ENCODE measurements around the gene ALG14. TPM values are rescaled to one million over a fixed set of nuclear protein-coding genes. Genes with fewer than 3 reads are reported as not detected.

Gene ALG14
- total RNA-seq, 2 donors from 2014 or later: 11.4 to 19.4 TPM

DNA sequence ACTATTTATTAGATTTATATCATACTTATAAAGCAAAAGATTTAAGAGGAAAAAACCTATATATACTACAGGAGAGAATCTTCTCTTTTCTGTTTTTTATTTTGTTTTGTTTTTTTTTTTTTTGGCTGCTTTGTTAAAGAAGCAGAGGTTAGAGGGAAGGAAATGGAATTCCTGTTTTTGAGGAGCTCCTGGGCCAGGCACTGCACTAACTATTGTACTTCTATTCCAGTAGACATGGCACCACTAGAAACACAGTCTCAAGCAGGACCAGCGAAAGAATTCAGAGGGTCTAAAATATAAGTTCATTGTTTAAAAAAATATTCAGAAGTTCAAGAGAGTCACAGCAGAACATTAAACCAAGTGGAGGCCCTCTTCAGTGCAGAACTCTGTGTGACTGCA, 91.2 kb downstream of the ALG14 start:
- intact Hi-C loops (cut with DNase I): no loop called here
- TF ChIP-seq, protein P1, sequence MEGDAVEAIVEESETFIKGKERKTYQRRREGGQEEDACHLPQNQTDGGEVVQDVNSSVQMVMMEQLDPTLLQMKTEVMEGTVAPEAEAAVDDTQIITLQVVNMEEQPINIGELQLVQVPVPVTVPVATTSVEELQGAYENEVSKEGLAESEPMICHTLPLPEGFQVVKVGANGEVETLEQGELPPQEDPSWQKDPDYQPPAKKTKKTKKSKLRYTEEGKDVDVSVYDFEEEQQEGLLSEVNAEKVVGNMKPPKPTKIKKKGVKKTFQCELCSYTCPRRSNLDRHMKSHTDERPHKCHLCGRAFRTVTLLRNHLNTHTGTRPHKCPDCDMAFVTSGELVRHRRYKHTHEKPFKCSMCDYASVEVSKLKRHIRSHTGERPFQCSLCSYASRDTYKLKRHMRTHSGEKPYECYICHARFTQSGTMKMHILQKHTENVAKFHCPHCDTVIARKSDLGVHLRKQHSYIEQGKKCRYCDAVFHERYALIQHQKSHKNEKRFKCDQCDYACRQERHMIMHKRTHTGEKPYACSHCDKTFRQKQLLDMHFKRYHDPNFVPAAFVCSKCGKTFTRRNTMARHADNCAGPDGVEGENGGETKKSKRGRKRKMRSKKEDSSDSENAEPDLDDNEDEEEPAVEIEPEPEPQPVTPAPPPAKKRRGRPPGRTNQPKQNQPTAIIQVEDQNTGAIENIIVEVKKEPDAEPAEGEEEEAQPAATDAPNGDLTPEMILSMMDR (IDR thresholded peaks at IDR 0.05): no peak

DNA sequence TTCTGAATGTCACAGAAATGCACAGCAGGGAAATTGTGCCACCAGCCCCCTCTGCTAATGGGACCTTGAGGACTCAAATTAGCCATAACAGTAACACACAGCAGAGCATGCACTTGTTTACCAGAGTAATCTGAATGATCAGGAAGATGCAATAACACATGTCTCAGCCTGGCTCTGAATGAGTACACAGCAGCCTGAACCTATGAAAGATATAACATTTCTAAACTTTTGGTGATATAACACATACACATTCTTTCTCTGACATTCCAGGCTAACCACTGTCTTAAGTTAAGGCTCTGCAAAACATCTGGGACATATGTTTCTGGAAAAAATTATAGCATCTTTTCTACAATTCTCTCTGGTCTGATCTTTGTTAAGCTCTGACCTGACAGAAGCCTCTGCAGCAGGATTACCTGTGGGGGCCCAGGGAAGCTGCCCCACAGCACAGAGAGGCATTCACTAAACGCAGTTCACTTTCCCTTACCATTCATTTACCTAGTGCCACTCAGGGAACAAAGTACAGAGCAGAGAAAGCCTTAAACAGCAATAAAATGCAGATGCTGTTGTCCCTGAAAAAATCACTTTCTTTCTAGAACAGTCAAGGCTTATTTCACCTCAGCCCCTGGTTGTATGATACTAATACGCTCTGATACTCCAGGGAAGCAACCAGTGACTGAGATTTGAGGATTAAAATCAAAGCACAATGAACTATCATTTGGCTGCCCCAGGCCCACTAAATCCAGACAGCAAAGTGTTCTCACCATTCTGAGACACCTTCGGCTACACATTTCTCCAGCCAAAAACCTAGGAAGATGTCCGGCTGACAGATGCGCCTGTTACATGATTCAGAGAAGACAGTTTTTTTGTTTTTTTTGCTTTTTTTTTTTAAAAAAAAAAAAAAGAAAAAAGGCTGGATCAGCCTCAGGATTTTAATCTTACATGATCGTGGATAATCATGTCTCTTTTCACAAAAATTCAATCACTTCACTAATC, 91.9 kb downstream of the ALG14 start:
- peak overlapping the region; percentile 74 for H3K27ac ChIP-seq
- no peaks in the 10 kb centered on the region for H3K27me3 ChIP-seq
- no peaks in the 10 kb centered on the region for H3K9me3 ChIP-seq

More for the DNA sequence above, 91.2 kb downstream of the ALG14 start:
- no peak for DNase-seq
- peak overlapping the region; percentile 74 for H3K27ac ChIP-seq
- no peaks in the 10 kb centered on the region for H3K27me3 ChIP-seq
- no peak overlapping the region for H3K4me3 ChIP-seq
- peaks cover 4% of the 10 kb centered on the region for H3K4me1 ChIP-seq
- no peaks in the 10 kb centered on the region for H3K9me3 ChIP-seq
- H3K9ac ChIP-seq (ENCODE audit: low read depth in 2 of 2, low read length in 2 of 2): no peak overlapping the region
- H3K36me3 ChIP-seq: no peaks in the 10 kb centered on the region

DNA sequence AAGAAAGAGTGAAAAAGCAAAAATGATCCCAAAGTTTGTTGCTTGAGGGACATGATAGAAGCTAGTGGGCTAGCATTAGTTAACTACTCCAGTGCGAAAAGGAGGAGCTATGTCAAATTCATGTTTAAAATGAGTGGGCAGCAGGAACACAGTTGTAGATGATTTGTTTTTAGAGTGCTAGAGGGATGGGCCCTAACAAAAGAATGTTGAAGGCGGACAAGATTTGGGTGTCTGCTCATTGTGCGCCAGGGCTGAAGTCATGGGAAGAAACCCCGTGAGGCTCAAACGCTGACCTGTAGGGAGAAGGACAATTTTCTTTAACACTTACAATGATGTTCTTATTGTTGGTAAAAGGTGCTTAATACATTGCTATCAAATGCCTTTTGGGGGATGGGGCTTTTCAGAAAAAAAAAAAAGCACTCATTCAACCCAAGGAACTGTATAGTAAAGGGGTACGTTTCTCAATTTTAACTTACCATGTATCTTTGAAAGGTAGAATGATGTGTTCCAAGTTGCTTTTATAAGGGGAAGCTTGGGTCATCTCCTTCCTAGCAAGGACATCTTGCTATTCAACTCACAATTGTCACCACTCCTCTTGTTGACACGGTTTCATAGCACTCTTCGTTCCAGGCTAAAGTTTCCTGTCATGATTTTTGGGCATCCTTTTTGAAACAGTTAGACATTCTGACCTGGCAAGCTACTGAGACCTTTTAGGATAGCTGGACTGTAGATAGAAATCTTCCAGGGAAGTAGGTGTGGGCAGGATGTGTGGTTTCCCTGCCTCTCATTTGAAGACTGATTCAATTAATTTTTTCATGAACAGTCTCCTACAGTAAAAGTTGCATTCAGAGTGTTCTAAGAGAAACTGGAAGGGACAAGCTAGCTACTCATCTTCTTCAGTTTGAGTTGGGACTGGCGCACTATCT, 92.8 kb downstream of the ALG14 start:
- peak overlapping the region; percentile 74 for H3K27ac ChIP-seq
- H3K36me3 ChIP-seq: no peaks in the 10 kb centered on the region
- H3K9ac ChIP-seq (ENCODE audit: low read depth in 2 of 2, low read length in 2 of 2): peak overlapping the region in 1 of 2 donors; percentile 7
- intact Hi-C loops (cut with DNase I): no loop called here
- TF ChIP-seq, protein P1 (IDR thresholded peaks at IDR 0.05): no peak
- no peak overlapping the region for H3K4me3 ChIP-seq
- no peaks in the 10 kb centered on the region for H3K27me3 ChIP-seq
- H3K4me1 ChIP-seq: peaks cover 4% of the 10 kb centered on the region
- H3K9me3 ChIP-seq: no peaks in the 10 kb centered on the region
- no peak for DNase-seq

More for the DNA sequence above, 91.9 kb downstream of the ALG14 start:
- TF ChIP-seq, protein P1 (IDR thresholded peaks at IDR 0.05): no peak
- intact Hi-C loops (cut with DNase I): no loop called here
- H3K9ac ChIP-seq (ENCODE audit: low read depth in 2 of 2, low read length in 2 of 2): peak overlapping the region in 1 of 2 donors; percentile 7
- H3K4me3 ChIP-seq: no peak overlapping the region
- peak; percentile 50 for DNase-seq
- H3K4me1 ChIP-seq: peaks cover 4% of the 10 kb centered on the region
- H3K36me3 ChIP-seq: no peaks in the 10 kb centered on the region

DNA sequence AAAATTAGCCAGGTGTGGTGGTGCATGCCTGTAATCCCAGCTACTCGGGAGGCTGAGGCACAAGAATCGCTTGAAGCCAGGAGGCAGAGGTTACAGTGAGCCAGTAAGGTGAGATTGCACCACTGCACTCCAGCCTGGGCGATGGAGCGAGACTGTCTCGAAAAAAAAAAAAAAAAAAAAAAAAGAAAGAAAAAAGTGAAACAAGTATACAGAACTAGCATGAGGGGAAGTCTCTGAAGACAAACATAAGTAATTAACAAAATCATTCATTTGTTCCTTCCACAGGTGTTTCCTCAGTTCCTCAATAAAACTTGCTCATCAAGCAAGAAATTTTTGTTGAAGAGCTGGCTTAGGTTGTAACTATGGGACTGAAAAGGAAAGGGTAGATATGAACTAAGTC, 93.6 kb downstream of the ALG14 start:
- H3K27ac ChIP-seq: no peak overlapping the region
- intact Hi-C loops (cut with DNase I): no loop called here
- H3K9ac ChIP-seq (ENCODE audit: low read depth in 2 of 2, low read length in 2 of 2): no peak overlapping the region
- no peaks in the 10 kb centered on the region for H3K9me3 ChIP-seq
- no peak overlapping the region for H3K4me3 ChIP-seq
- no peaks in the 10 kb centered on the region for H3K27me3 ChIP-seq
- no peaks in the 10 kb centered on the region for H3K36me3 ChIP-seq
- DNase-seq: no peak
- TF ChIP-seq, protein P1 (IDR thresholded peaks at IDR 0.05): no peak
- H3K4me1 ChIP-seq: peaks cover 4% of the 10 kb centered on the region

DNA sequence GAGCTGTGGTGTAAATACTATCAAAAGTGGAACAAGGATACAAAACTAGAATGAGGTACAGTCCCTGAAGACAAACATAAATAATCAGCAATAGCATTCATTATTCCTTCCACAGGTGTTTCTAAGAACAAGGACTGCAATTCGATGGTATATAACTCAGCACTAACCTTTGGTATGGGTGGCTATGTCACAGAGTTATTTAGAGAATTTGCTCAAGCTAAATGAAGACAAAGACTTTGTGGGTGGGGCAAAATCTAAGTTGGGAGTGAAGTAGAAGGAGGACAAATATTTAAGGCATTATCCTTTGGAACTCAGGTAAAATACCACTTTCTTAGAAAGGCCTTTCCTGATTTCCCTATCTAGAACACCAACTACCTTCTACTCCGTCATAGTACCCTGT, 94.3 kb downstream of the ALG14 start:
- Histone ChIP-seq H3K9me3 (no peaks in the 10 kb centered on the region), H3K27ac (no peak overlapping the region), H3K9ac (ENCODE audit: low read depth in 2 of 2, low read length in 2 of 2) (no peak overlapping the region), H3K36me3 (no peaks in the 10 kb centered on the region), H3K4me1 (peaks cover 4% of the 10 kb centered on the region), H3K27me3 (no peaks in the 10 kb centered on the region), H3K4me3 (no peak overlapping the region)
- intact Hi-C loops (cut with DNase I): no loop called here
- no peak for DNase-seq
- TF ChIP-seq, protein P1 (IDR thresholded peaks at IDR 0.05): no peak

All from colonic mucosa (tissue), 4 donors.